A549 (cell line): Measurements from ENCODE around the gene TSHZ2. TPM values are rescaled to one million over a fixed set of nuclear protein-coding genes. Genes with fewer than 3 reads are reported as not detected.
A peak's percentile ranks its signal among the peaks of the same experiment; 100 is the strongest.

ENCODE experiments used
- ATAC-seq, 2 experiments: fragments of 200-7000 bp in 1 of 2; fragments of >200 bp in 1 of 2; cut with Nextera tagmentation in 1 of 2; cut with Tn5 transposase in 1 of 2; 3 replicates each; pipeline versions ENCODE4 v1.8.0 to v1.9.1; 2018 to 2020; ENCODE audit warnings: mild to moderate bottlenecking in 1 of 2, moderate library complexity in 1 of 2
- CTCF ChIA-PET: fragments of 300-600 bp; sonication (Branson Sonifier 250); formaldehyde crosslinking; extraction: SDS; loops from one replicate; lab custom pipeline; 2021; ENCODE audit warnings: antibody characterized with exemption, inconsistent platforms; lab: Yijun Ruan, JAX
- POLR2A ChIA-PET: fragments of 350-600 bp; formaldehyde crosslinking; extraction: SDS; loops from one replicate; lab custom pipeline; 2021; ENCODE audit warnings: antibody characterized with exemption, inconsistent platforms; lab: Yijun Ruan, JAX
- DNase-seq, 2 experiments: peaks; one replicate each; pipeline versions ENCODE4 v3.0.0 to v3.0.0-alpha.2; 2011 to 2016; ENCODE audit warnings: low read depth in 1 of 2, low spot score in 1 of 2
- FAIRE-seq: peaks from 2 replicates; lab custom pipeline; 2011; peaks lifted over from hg19 to GRCh38; lab: Jason Lieb, UNC
- H3K27ac ChIP-seq, 2 experiments: fragments of >200 bp; sonication (Bioruptor Twin); formaldehyde crosslinking; 3 replicates each; pipeline ENCODE4 v1.5.1; 2016 to 2017
- H3K4me1 ChIP-seq: fragments of >200 bp; sonication (Bioruptor Twin); formaldehyde crosslinking; 3 replicates; pipeline ENCODE4 v1.6.1; 2016
- H3K4me2 ChIP-seq: fragments of >200 bp; sonication (Bioruptor Twin); formaldehyde crosslinking; 3 replicates; pipeline ENCODE4 v1.6.1; 2016
- H3K4me3 ChIP-seq: fragments of >200 bp; sonication (Bioruptor Twin); formaldehyde crosslinking; 3 replicates; pipeline ENCODE4 v1.5.1; 2016
- H3K9me3 ChIP-seq: fragments of >200 bp; sonication (Bioruptor Twin); formaldehyde crosslinking; 3 replicates; pipeline ENCODE4 v1.6.1; 2016
- ATOH8 ChIP-seq: fragments of 250-450 bp; sonication (Bioruptor Pico); IDR thresholded peaks from 2 replicates; pipeline ENCODE4 v1.5.0; 2020; ENCODE audit warnings: low read depth, mild to moderate bottlenecking, moderate library complexity
- CTCF ChIP-seq: fragments of >200 bp; sonication (Bioruptor Twin); formaldehyde crosslinking; IDR thresholded peaks from 3 replicates; pipeline ENCODE4 v1.5.1; 2016
- E2F6 ChIP-seq: IDR thresholded peaks from 2 replicates; pipeline ENCODE4 v1.6.1; 2012; ENCODE audit warnings: low read depth, borderline replicate concordance
- EHMT2 ChIP-seq: fragments of 200-600 bp; sonication (generic); IDR thresholded peaks from 2 replicates; pipeline ENCODE4 v1.6.1; 2016; ENCODE audit warnings: antibody characterized with exemption, low read depth, mild to moderate bottlenecking, moderate library complexity
- FOSL2 ChIP-seq, 2 experiments: fragments of 450-650 bp in 1 of 2; fragments of >200 bp in 1 of 2; sonication (Bioruptor Twin) in 1 of 2; formaldehyde crosslinking; IDR thresholded peaks; 2 replicates each; pipeline versions ENCODE4 v1.5.0 to v1.6.1; 2016 to 2020; ENCODE audit warnings: mild to moderate bottlenecking in 1 of 2, moderate library complexity in 1 of 2
- GATA3 ChIP-seq: IDR thresholded peaks from 2 replicates; pipeline ENCODE4 v1.6.1; 2012; ENCODE audit warnings: borderline replicate concordance
- KDM1A ChIP-seq: fragments of 200-600 bp; sonication (generic); IDR thresholded peaks from 2 replicates; pipeline ENCODE4 v1.6.1; 2016; ENCODE audit warnings: low read depth, mild to moderate bottlenecking
- NFE2L2 ChIP-seq: fragments of 150-350 bp; conservative IDR thresholded peaks from 2 replicates; pipeline ENCODE4 v1.6.1; 2014; ENCODE audit warnings: low read length
- NR3C1 ChIP-seq: fragments of >200 bp; sonication (Bioruptor Twin); formaldehyde crosslinking; IDR thresholded peaks from 3 replicates; pipeline ENCODE4 v1.6.1; 2017
- PHF8 ChIP-seq: fragments of 200-600 bp; sonication (generic); IDR thresholded peaks from 2 replicates; pipeline ENCODE4 v1.6.1; 2016; ENCODE audit warnings: low read depth, mild to moderate bottlenecking, antibody characterized with exemption, moderate library complexity, borderline replicate concordance
- POLR2AphosphoS2 ChIP-seq: conservative IDR thresholded peaks from 2 replicates; pipeline ENCODE4 v1.6.1; 2012; ENCODE audit warnings: low read length, improper control_type of control experiment, inconsistent platforms
- RAD21 ChIP-seq, 2 experiments: fragments of >200 bp in 1 of 2; sonication (Bioruptor Twin) in 1 of 2; formaldehyde crosslinking in 1 of 2; IDR thresholded peaks in 1 of 2; conservative IDR thresholded peaks in 1 of 2; 2 replicates in 1 of 2; 3 replicates in 1 of 2; pipeline ENCODE4 v1.6.1; 2012 to 2018; ENCODE audit warnings: inconsistent platforms in 1 of 2
- SMC3 ChIP-seq: fragments of >200 bp; sonication (Bioruptor Twin); formaldehyde crosslinking; IDR thresholded peaks from 3 replicates; pipeline ENCODE4 v1.6.1; 2018; ENCODE audit warnings: inconsistent platforms
- SREBF2 ChIP-seq: fragments of 450-650 bp; IDR thresholded peaks from 2 replicates; pipeline ENCODE4 v1.6.1; 2014; ENCODE audit warnings: mild to moderate bottlenecking, moderate library complexity
- ZNF302 ChIP-seq: fragments of 250-450 bp; sonication (Bioruptor Pico); IDR thresholded peaks from 2 replicates; pipeline ENCODE4 v1.9.0; 2021; ENCODE audit warnings: inconsistent platforms, mild to moderate bottlenecking, moderate library complexity
- WGBS: methylation state at CpG from one replicate; pipeline ENCODE4 v1.1.6; 2017; ENCODE audit errors: missing lambda C conversion rate; 5-methylcytosine and 5-hydroxymethylcytosine counted together
- polyA plus RNA-seq, 4 experiments: library from polyadenylated mRNA; depleted of rRNA in 3 of 4; stranded (reverse); fragments of >200 nt; fragmentation: RNase III in 1 of 4; extraction: RNeasy Plus Mini Kit Qiagen cat#74134 plus additional on column Dnase treatment in 1 of 4; gene quantifications; 2 replicates in 3 of 4; 3 replicates in 1 of 4; pipeline ENCODE4 v1.2.3, GENCODE V29; 2011 to 2017

The TSHZ2 gene
- polyA plus RNA-seq, 2 of the 4 experiments (the other 2 are of a cell fraction): not detected

- no peak overlapping the region for H3K4me2 ChIP-seq
- H3K9me3 ChIP-seq: no peaks in the 10 kb centered on the region
- H3K27ac ChIP-seq: no peak overlapping the region
- H3K4me1 ChIP-seq: no peaks in the 10 kb centered on the region
- POLR2A ChIA-PET: no interaction called here
- DNase-seq: no peak
- FAIRE-seq: no peak
- H3K4me3 ChIP-seq: no peak overlapping the region
- TF ChIP-seq E2F6 (no peak), ATOH8 (CRISPR knock-in tag) (no peak), ZNF302 (CRISPR knock-in tag) (no peak), PHF8 (no peak), SREBF2 (no peak), RAD21 (conservative IDR thresholded peaks at IDR 0.05 in 1 of 2, IDR thresholded peaks at IDR 0.05 in 1 of 2) (no peak), NFE2L2 (no peak), GATA3 (no peak), POLR2AphosphoS2 (no peak), FOSL2 (IDR thresholded peaks at IDR 0.05) (no peak), FOSL2 (CRISPR knock-in tag; IDR thresholded peaks at IDR 0.05) (no peak)
- TF ChIP-seq, all 56 proteins: peak for 0
- CTCF ChIA-PET: interaction anchor here (1.4 kb wide), 1 partner anchor 14 kb away, joined by 3 read pairs; no protein-coding TSS in a partner anchor
- ATAC-seq: no peak
Observed at GRCh38 chr20:53152228-53152627, 180.1 kb downstream of the TSHZ2 start.

DNA sequence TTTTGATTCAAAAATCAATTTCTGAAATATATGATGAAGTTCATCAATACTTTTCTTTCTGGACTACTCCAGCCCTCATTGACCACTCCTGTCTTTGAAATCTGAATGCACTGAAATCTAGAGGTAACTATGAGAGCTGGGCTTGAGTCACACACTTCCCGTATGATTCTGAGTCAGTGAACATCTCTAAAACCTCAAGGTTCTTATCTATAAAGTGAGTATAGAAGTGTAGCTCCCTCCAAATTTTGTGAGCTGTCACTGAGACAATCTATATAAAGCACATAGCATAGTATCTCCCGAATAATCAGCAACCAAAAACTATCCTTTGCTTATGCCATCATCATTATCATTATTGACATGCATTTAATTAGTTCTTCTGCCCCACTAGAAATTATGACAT lies 182.4 kb downstream of the TSHZ2 start:
- ChIA-PET POLR2A (no interaction called here), CTCF (interaction anchor here (0.8 kb wide), 1 partner anchor 394 kb away, joined by 3 read pairs; no protein-coding TSS in a partner anchor)
- WGBS: 6% methylated on average over 2 of the region's 2 CpGs
- no peak for DNase-seq
- no peak for TF ChIP-seq EHMT2
- Histone ChIP-seq H3K27ac (no peak overlapping the region), H3K4me2 (no peak overlapping the region), H3K9me3 (no peaks in the 10 kb centered on the region; the same call in 2 of the 3 replicates), H3K4me1 (no peaks in the 10 kb centered on the region), H3K4me3 (no peak overlapping the region)
- FAIRE-seq: no peak
- no peak for ATAC-seq

DNA sequence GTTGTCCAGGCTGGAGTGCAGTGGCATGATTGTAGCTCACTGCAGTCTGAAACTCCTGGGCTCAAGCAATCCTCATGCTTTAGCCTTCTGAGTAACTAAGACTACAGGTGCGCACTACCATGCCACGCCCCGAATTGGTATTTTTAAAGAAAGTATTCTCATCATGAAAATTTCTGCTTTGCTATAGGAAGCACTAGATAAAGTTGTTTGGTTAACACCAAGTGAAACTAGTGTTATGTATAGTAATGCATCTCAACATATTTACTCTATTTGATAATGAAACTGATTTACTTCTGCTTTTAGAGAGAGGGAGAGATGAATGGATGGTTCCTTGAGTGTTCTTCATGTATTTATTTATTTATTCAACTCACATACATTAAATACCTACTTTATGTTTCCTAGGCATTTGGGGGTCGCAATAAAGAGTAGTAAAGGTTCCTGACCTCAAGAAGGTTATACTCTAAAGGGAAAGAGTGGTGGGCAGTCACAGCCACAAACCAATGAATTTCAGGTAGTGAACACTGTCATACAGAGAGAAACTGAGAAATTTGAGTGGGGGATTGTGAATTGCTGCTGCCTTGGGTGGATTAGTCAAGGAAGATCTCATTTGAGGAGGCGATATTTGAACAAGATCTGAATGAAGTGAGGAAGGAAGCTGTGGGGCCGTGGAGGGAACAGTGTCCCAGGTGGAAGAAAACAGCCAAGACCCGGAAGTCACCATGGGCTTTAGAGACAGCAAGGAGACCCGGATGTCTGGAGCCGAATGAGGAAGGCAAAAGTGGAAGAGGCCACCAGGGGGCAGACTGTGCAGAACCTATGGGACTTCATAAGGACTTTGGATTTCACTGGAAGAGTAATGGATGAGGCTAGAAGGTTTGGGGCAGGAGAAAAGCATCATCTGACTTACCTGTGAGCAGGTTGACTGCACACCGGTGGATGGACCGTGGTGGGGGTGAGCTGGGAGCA lies 185.6 kb downstream of the TSHZ2 start:
- H3K9me3 ChIP-seq: no peaks in the 10 kb centered on the region; the same call in 2 of the 3 replicates
- H3K4me1 ChIP-seq: no peaks in the 10 kb centered on the region
- no peak overlapping the region for H3K4me3 ChIP-seq
- ChIA-PET POLR2A (no interaction called here), CTCF (interaction anchor here (0.6 to 1.3 kb wide), 3 partner anchors 10 to 390 kb away, joined by 3 to 4 read pairs (median 3); no protein-coding TSS in a partner anchor)
- DNase-seq (peak; percentile 37 to 77), FAIRE-seq (no peak), ATAC-seq (peak in 1 of 2 experiments; percentile 88; a peak in 3 of 6 replicates)
- peak overlapping the region; percentile 26; the same call in 1 of the 3 replicates for H3K4me2 ChIP-seq
- no peak overlapping the region for H3K27ac ChIP-seq
- TF ChIP-seq NR3C1 (no peak), GATA3 (no peak), RAD21 (conservative IDR thresholded peaks at IDR 0.05 in 1 of 2, IDR thresholded peaks at IDR 0.05 in 1 of 2) (peak in 1 of 2 experiments; percentile 28; a peak in 1 of 5 replicates), CTCF (peak; percentile 15; the same call in 1 of the 3 replicates), KDM1A (no peak), SMC3 (peak; percentile 40)
- 32% methylated on average over 11 of the region's 11 CpGs for WGBS
